Gastroesophageal sphincter (tissue), 3 donors: ENCODE measurements around the gene CHRNA5.

Experiments
- EP300 ChIP-seq: sonication (generic); formaldehyde crosslinking; IDR thresholded peaks from one replicate; pipeline ENCODE4 v1.6.1; 2017; ENCODE audit warnings: antibody characterized with exemption, mild to moderate bottlenecking
- TF ChIP-seq, protein P1 (sequence below), 4 experiments: fragments of 200-600 bp in 2 of 4; fragments of 450-650 bp in 2 of 4; sonication (generic) in 1 of 4; IDR thresholded peaks; one replicate each; pipeline ENCODE4 v1.5.1; 2017 to 2019; ENCODE audit warnings: antibody characterized with exemption in 4 of 4, mild to moderate bottlenecking in 2 of 4, moderate library complexity in 2 of 4

DNA sequence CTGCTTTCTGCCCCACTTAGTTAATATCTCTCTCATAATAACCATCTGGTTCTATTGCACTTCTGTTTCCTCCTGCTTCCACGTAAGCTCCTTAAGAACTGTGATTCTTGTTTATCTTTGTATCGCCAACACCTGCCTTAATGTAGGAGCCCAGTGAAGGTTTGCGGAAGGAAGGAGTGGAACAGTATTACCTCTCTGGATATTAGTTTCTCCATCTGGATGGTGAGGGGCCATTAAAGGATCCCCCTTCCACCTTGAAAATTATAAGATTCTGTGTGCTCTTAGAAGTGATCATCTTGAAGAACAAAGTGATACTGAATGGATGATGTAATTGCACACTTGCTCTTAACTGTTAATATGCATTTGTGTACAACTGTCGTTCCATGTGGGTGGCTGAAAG, 2.2 kb downstream of the CHRNA5 start:
- TF ChIP-seq, protein P1, sequence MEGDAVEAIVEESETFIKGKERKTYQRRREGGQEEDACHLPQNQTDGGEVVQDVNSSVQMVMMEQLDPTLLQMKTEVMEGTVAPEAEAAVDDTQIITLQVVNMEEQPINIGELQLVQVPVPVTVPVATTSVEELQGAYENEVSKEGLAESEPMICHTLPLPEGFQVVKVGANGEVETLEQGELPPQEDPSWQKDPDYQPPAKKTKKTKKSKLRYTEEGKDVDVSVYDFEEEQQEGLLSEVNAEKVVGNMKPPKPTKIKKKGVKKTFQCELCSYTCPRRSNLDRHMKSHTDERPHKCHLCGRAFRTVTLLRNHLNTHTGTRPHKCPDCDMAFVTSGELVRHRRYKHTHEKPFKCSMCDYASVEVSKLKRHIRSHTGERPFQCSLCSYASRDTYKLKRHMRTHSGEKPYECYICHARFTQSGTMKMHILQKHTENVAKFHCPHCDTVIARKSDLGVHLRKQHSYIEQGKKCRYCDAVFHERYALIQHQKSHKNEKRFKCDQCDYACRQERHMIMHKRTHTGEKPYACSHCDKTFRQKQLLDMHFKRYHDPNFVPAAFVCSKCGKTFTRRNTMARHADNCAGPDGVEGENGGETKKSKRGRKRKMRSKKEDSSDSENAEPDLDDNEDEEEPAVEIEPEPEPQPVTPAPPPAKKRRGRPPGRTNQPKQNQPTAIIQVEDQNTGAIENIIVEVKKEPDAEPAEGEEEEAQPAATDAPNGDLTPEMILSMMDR (IDR thresholded peaks at IDR 0.05): no peak
- TF ChIP-seq EP300: no peak
